ENCODE data around the gene GAREM2. TPM values are rescaled to one million over a fixed set of nuclear protein-coding genes. Genes with fewer than 3 reads are reported as not detected.

GAREM2 gene
- total and polyA plus RNA-seq, 2 donors from 2014 or later, result 1.2 to 3.2 TPM

- no peak overlapping the region for H3K4me3 ChIP-seq (ENCODE audit: low read length in 3 of 3)
- peaks cover 3% of the 10 kb centered on the region for H3K27me3 ChIP-seq (ENCODE audit: control insufficient read depth, insufficient read depth, low read length)
- intact Hi-C loops (cut with DNase I), result no loop called here
Observed at GRCh38 chr2:26172189-26172870, 558 bp upstream of the GAREM2 start.

GRCh38 chr2:26173776-26174482 is 1.0 kb downstream of the GAREM2 start:
- Histone ChIP-seq H3K27me3 (ENCODE audit: control insufficient read depth, insufficient read depth, low read length) (peaks cover 3% of the 10 kb centered on the region), H3K4me1 (ENCODE audit: control insufficient read depth in 2 of 3, insufficient read depth in 2 of 3, low read depth in 1 of 3, low read length in 3 of 3) (no peaks in the 10 kb centered on the region), H3K9me3 (ENCODE audit: control insufficient read depth in 2 of 3, insufficient read depth in 1 of 3, low read length in 3 of 3) (no peaks in the 10 kb centered on the region), H3K9ac (ENCODE audit: low read length in 3 of 3) (no peak overlapping the region), H3K27ac (ENCODE audit: low read depth in 2 of 2, low read length in 2 of 2) (no peak overlapping the region), H3K36me3 (ENCODE audit: control insufficient read depth in 2 of 3, insufficient read depth in 3 of 3, low read length in 3 of 3) (no peaks in the 10 kb centered on the region), H3K4me3 (ENCODE audit: low read length in 3 of 3) (no peak overlapping the region)
- TF ChIP-seq, protein P1, sequence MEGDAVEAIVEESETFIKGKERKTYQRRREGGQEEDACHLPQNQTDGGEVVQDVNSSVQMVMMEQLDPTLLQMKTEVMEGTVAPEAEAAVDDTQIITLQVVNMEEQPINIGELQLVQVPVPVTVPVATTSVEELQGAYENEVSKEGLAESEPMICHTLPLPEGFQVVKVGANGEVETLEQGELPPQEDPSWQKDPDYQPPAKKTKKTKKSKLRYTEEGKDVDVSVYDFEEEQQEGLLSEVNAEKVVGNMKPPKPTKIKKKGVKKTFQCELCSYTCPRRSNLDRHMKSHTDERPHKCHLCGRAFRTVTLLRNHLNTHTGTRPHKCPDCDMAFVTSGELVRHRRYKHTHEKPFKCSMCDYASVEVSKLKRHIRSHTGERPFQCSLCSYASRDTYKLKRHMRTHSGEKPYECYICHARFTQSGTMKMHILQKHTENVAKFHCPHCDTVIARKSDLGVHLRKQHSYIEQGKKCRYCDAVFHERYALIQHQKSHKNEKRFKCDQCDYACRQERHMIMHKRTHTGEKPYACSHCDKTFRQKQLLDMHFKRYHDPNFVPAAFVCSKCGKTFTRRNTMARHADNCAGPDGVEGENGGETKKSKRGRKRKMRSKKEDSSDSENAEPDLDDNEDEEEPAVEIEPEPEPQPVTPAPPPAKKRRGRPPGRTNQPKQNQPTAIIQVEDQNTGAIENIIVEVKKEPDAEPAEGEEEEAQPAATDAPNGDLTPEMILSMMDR (IDR thresholded peaks at IDR 0.05; ENCODE audit: borderline replicate concordance, extremely low read depth, insufficient read depth), result no peak
- FAIRE-seq, result no peak
- DNase-seq, result peak in 1 of 5 donors; percentile 76
- intact Hi-C loops (cut with DNase I), result no loop called here

More at GRCh38 chr2:26172189-26172870, 558 bp upstream of the GAREM2 start:
- Histone ChIP-seq H3K27ac (ENCODE audit: low read depth in 2 of 2, low read length in 2 of 2) (no peak overlapping the region), H3K36me3 (ENCODE audit: control insufficient read depth in 2 of 3, insufficient read depth in 3 of 3, low read length in 3 of 3) (no peaks in the 10 kb centered on the region), H3K9ac (ENCODE audit: low read length in 3 of 3) (no peak overlapping the region), H3K4me1 (ENCODE audit: control insufficient read depth in 2 of 3, insufficient read depth in 2 of 3, low read depth in 1 of 3, low read length in 3 of 3) (no peaks in the 10 kb centered on the region), H3K9me3 (ENCODE audit: control insufficient read depth in 2 of 3, insufficient read depth in 1 of 3, low read length in 3 of 3) (no peaks in the 10 kb centered on the region)
- FAIRE-seq (no peak), DNase-seq (no peak)
- TF ChIP-seq, protein P1 (IDR thresholded peaks at IDR 0.05; ENCODE audit: borderline replicate concordance, extremely low read depth, insufficient read depth), result no peak

- Histone ChIP-seq H3K27me3 (ENCODE audit: control insufficient read depth, insufficient read depth, low read length) (peaks cover 3% of the 10 kb centered on the region), H3K4me3 (ENCODE audit: low read length in 3 of 3) (no peak overlapping the region), H3K36me3 (ENCODE audit: control insufficient read depth in 2 of 3, insufficient read depth in 3 of 3, low read length in 3 of 3) (no peaks in the 10 kb centered on the region), H3K4me1 (ENCODE audit: control insufficient read depth in 2 of 3, insufficient read depth in 2 of 3, low read depth in 1 of 3, low read length in 3 of 3) (peaks cover 0 to 4% (median 0%) of the 10 kb centered on the region in 3 donors), H3K27ac (ENCODE audit: low read depth in 2 of 2, low read length in 2 of 2) (no peak overlapping the region), H3K9ac (ENCODE audit: low read length in 3 of 3) (no peak overlapping the region), H3K9me3 (ENCODE audit: control insufficient read depth in 2 of 3, insufficient read depth in 1 of 3, low read length in 3 of 3) (no peaks in the 10 kb centered on the region)
- FAIRE-seq, result no peak
- DNase-seq, result no peak
- TF ChIP-seq, protein P1 (IDR thresholded peaks at IDR 0.05; ENCODE audit: borderline replicate concordance, extremely low read depth, insufficient read depth), result no peak
- intact Hi-C loops (cut with DNase I), result no loop called here
Observed at GRCh38 chr2:26174691-26175465, 2.0 kb downstream of the GAREM2 start.

All from kidney (tissue), 14 donors.